Fibroblast of skin of back (primary cell): ENCODE data around the gene TUBB4A.
A peak's percentile ranks its signal among the peaks of the same experiment; 100 is the strongest.

Source experiments
- DNase-seq: peaks from one replicate; pipeline ENCODE4 v3.0.0-alpha.2; 2013

The TUBB4A gene

DNA sequence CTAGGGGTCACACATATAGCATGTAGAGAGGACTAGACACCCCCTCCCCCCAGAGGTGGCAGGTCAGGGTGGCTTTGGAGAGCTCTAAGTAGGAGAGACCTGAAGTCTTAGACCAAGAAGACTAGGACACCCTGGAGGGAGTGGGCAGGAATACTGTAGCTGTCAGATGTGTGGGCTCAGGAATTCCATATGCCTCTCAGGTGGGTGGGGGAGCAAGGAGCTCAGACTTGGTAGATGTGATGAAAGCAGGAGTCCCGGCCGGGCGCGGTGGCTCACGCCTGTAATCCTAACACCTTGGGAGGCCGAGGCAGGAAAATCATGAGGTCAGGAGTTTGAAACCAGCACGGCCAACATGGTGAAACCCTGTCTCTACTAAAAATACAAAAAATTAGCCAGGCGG, 36.4 kb downstream of the TUBB4A start:
- no peak for DNase-seq

- DNase-seq: no peak
These were observed 37.1 kb downstream of the TUBB4A start for GRCh38 chr19:6465006-6465405.

GRCh38 chr19:6464070-6464873, 37.8 kb downstream of the TUBB4A start, which contains the start of gene CRB3:
Gene CRB3 (plus strand): TSS chr19:6464271. CDS start chr19:6464702, 431 bp downstream.
- no peak for DNase-seq

DNA sequence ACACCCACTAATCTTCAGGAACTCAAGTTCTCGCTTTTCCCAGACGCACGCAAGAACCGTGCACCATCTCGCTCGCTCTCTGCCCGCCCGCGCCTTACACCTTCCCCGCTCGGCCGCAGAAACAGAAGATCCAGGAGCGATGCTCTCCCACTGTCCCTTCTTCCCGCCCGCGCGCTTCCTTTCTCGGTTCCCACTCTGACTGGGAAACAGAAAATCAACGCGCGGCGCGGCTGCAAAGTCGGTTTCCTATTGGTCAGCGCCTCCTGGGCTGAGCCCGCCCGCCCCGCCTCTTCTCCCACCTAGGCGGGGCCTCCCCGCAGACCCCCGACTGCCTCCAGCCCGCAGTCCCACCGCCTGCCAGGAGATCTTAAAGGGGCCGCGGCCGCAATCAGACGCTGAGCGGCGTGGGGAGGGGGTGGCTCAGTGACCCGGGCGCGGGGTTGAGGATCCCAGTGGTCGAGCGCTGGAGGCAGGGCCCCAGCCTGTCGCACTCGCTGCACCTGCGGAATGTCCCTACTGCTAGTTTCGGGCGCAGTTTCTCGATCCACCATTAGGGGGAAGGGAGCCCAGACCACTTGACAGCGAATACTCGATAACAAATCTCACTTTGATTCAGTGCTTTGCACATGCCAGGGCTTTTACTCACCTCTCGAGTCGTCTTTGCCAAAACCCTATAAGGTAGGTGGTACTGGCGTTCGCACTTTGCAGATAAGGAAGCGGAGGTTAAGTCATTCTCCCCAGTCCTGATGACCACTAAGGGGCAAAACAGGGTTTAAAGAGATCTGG, 41.8 kb downstream of the TUBB4A start:
- peak; percentile 99 for DNase-seq

DNA sequence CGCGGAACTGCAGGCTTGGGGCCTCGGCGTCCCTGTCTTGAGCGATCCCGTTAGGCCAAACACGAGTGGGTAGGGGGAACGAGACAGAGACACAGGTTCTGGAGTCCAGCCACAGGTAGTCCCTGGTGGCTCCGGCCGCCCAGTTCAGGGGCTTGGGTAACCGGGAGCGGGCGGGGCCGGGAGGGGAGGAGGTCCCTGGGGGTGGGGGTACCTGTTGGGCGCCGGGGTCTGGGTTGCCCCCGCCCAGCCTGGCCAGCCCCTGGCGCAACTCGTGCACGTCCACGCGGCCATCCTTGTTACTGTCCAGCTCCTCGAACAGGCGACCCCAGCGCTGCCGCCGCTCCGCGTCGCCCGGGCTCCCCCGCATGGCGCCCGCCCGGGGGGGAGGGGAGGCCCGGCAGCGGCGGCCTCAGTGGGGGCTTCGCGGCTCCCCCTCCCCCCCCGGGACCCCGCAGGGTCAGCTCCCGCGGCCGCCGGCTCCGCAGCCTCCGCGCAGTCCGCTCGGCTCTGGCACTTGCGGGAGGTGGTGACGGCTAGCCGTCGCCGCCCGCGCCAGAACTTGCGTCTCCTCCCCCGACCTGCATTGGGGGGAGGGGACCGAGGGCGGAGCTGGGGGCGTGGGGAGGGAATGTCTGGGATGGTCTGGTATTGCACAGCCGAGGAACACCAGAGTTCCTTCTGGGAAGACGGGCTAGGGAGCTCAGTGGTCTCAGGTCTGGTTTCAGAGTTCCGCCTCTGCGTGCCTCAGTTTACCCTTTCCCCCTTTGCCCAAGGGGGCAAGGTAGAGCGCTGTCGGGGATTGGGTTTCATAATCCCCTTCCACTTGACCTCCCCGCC, 42.6 kb downstream of the TUBB4A start, which contains the start of gene SLC25A23:
Gene SLC25A23, minus strand, starts transcription at position 531 of the 837 bp plus-strand sequence. Its CDS starts 164 bp downstream, at position 367.
- peak; percentile 75 for DNase-seq

- DNase-seq: no peak
These were observed 43.3 kb downstream of the TUBB4A start for GRCh38 chr19:6458695-6459261.

- DNase-seq: peak; percentile 16
These were observed 44.0 kb downstream of the TUBB4A start for GRCh38 chr19:6457958-6458694.

- no peak for DNase-seq
These were observed 46.2 kb downstream of the TUBB4A start for GRCh38 chr19:6455924-6456323.

DNA sequence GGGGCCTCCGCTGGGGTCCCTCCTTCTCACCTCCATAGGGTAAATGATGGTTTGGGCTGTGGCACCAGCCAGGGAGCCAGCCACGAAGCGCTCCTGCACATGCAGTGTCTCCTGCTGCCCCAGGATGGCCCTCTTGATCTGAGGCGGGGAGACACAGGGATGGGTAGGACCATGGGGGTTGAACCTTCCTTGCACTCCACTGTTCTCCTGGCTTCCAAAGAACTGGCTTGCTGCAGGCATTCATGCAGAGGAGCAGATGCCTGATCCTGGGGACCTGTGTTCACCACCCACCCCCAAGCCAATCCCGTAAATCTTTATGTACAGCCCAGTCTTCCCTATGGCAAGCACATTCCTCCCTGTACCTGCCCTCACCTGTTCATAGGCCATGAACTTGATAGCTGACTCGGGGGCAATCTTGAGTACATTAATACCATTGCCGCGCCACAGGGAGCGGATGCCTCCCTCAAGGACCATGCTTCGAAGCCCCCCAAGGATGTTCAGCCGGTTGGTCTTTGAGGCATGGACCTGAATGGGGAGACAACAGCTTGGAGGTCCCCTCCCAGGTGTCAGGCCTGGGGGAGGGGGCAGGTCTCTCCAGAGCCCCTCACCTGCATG, 48.1 kb downstream of the TUBB4A start:
- no peak for DNase-seq

GRCh38 chr19:6452899-6453298, 49.2 kb downstream of the TUBB4A start:
- no peak for DNase-seq

- no peak for DNase-seq
These were observed 49.9 kb downstream of the TUBB4A start for GRCh38 chr19:6452223-6452614.

GRCh38 chr19:6451583-6452222, 50.4 kb downstream of the TUBB4A start:
- DNase-seq: no peak

DNA sequence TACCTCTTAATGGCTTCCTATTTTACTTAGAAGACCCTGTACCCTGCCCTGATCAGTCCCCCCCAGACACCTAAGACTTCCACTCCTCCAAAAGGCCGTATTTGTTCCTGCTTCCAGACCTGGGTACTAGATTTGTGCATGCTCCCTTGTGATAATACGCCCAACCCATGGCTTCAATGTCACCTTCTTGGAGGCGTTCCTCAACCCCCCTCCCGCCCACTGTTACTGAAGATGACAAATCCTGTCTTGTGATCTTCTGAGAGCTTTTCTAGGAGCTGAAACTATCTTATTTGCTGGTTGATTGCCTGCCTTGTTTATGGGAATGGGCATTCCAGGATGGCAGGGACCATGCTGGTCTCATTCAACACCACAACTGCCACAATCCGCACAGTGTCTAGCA, 51.9 kb downstream of the TUBB4A start:
- DNase-seq: no peak

DNA sequence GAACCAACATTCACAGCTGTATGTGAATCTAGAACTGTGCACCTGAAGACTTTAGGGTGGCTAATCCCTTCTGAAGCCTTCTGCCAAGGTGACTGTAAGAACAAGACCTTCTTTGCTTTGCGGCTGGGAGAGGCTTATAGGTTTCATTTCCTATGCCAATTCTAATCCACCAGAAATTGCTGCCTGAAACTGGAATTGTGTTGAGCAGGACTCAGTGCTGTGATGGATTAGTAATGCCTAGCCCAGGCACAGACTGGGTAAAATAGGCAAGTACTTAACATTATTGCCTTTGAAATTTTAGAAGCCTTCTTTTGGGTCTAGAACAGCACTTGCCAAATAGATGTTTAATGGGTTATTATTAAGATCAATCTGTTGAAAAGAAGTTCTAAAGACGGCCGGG, 54.1 kb downstream of the TUBB4A start:
- DNase-seq: no peak

- DNase-seq: no peak
These were observed 55.7 kb downstream of the TUBB4A start for GRCh38 chr19:6446452-6446851.
